SK-N-SH (cell line): ENCODE measurements around the gene EGFLAM. TPM values are rescaled to one million over a fixed set of nuclear protein-coding genes. Genes with fewer than 3 reads are reported as not detected.

Experiments
- CTCF ChIA-PET: fragments of 300-600, 350-600 bp; formaldehyde crosslinking; extraction: SDS; loops from one replicate; lab custom pipeline; 2021; lab: Yijun Ruan, JAX
- POLR2A ChIA-PET: fragments of 350-600 bp; sonication (Branson Sonifier 250); formaldehyde crosslinking; extraction: SDS; loops from one replicate; lab custom pipeline; 2020; ENCODE audit warnings: antibody characterized with exemption, inconsistent platforms; lab: Yijun Ruan, JAX
- DNase-seq: peaks from one replicate; pipeline ENCODE4 v3.0.0; 2012
- H2AFZ ChIP-seq: fragments of 200-600 bp; sonication (generic); 2 replicates; pipeline ENCODE4 v1.8.1; 2016; ENCODE audit warnings: antibody characterized with exemption, mild to moderate bottlenecking, low read depth
- H3F3A ChIP-seq: fragments of 200-600 bp; sonication (generic); replicated peaks from 2 replicates; pipeline ENCODE3; 2016; ENCODE audit warnings: antibody characterized with exemption, mild to moderate bottlenecking; ENCODE audit not compliant: insufficient read depth
- H3K27ac ChIP-seq, 2 experiments: fragments of 200-500 bp in 1 of 2; fragments of 200-600 bp in 1 of 2; sonication (Bioruptor generic) in 1 of 2; sonication (generic), shearing (Covaris generic) in 1 of 2; 2 replicates each; pipeline versions ENCODE4 v1.5.1 to v1.6.1; 2014 to 2016; ENCODE audit warnings: low read depth in 2 of 2, inconsistent platforms in 1 of 2, low read length in 1 of 2, mild to moderate bottlenecking in 1 of 2, mixed read lengths in 1 of 2
- H3K27me3 ChIP-seq: fragments of 200-600 bp; sonication (generic), shearing (Covaris generic); 2 replicates; pipeline ENCODE4 v1.6.1; 2016; ENCODE audit warnings: mixed run types; ENCODE audit not compliant: insufficient read depth
- H3K36me3 ChIP-seq, 2 experiments: fragments of 200-500 bp in 1 of 2; fragments of 200-600 bp in 1 of 2; sonication (Bioruptor generic) in 1 of 2; sonication (generic) in 1 of 2; replicated peaks in 1 of 2; 2 replicates each; pipeline versions ENCODE3 to v1.5.1; 2014 to 2016; ENCODE audit warnings: low read length in 1 of 2, mild to moderate bottlenecking in 1 of 2; ENCODE audit not compliant: insufficient read depth in 2 of 2, control insufficient read depth in 1 of 2
- H3K4me1 ChIP-seq, 2 experiments: fragments of 200-500 bp in 1 of 2; fragments of 200-600 bp in 1 of 2; sonication (Bioruptor generic) in 1 of 2; sonication (generic), shearing (Covaris generic) in 1 of 2; 2 replicates each; pipeline versions ENCODE4 v1.5.1 to v1.6.1; 2014 to 2016; ENCODE audit warnings: low read depth in 1 of 2, low read length in 1 of 2, mixed run types in 1 of 2; ENCODE audit not compliant: insufficient read depth in 2 of 2, control insufficient read depth in 1 of 2
- H3K4me2 ChIP-seq: fragments of 200-600 bp; sonication (generic), shearing (Covaris generic); 2 replicates; pipeline ENCODE4 v1.6.1; 2017; ENCODE audit warnings: mixed run types
- H3K4me3 ChIP-seq, 2 experiments: fragments of 200-500 bp in 1 of 2; fragments of 200-600 bp in 1 of 2; sonication (Bioruptor generic) in 1 of 2; sonication (generic), shearing (Covaris generic) in 1 of 2; 2 replicates each; pipeline versions ENCODE4 v1.5.1 to v1.8.1; 2014 to 2016; ENCODE audit warnings: low read depth in 2 of 2, inconsistent platforms in 1 of 2, low read length in 1 of 2, mild to moderate bottlenecking in 1 of 2, mixed read lengths in 1 of 2, moderate library complexity in 1 of 2
- H3K79me2 ChIP-seq: fragments of 200-600 bp; sonication (generic); 2 replicates; pipeline ENCODE4 v1.8.1; 2017; ENCODE audit warnings: mild to moderate bottlenecking; ENCODE audit not compliant: insufficient read depth
- H3K9ac ChIP-seq: fragments of 200-600 bp; sonication (generic); 2 replicates; pipeline ENCODE4 v1.6.1; 2017; ENCODE audit warnings: mixed run types
- H3K9me2 ChIP-seq: fragments of 200-600 bp; sonication (generic); 2 replicates; pipeline ENCODE4 v1.6.1; 2017; ENCODE audit warnings: mixed run types
- H3K9me3 ChIP-seq: fragments of 200-600 bp; sonication (generic); 2 replicates; pipeline ENCODE4 v1.6.1; 2017; ENCODE audit warnings: mixed run types, mild to moderate bottlenecking, moderate library complexity
- H4K20me1 ChIP-seq: fragments of 200-600 bp; sonication (generic); 2 replicates; pipeline ENCODE4 v1.6.1; 2017; ENCODE audit warnings: mild to moderate bottlenecking, mixed run types; ENCODE audit not compliant: insufficient read depth
- CHD2 ChIP-seq: fragments of 150-350 bp; IDR thresholded peaks from 2 replicates; pipeline ENCODE4 v1.6.1; 2018; ENCODE audit warnings: low read length; ENCODE audit not compliant: partially characterized antibody
- FOSL2 ChIP-seq: IDR thresholded peaks from 2 replicates; pipeline ENCODE4 v1.4.0; 2012; ENCODE audit warnings: low read depth, mild to moderate bottlenecking, moderate library complexity, borderline replicate concordance
- FOXJ3 ChIP-seq: sonication (generic); formaldehyde crosslinking; IDR thresholded peaks from 2 replicates; pipeline ENCODE4 v1.5.1; 2020; ENCODE audit warnings: mild to moderate bottlenecking, missing genetic modification reagents
- FOXM1 ChIP-seq: IDR thresholded peaks from 2 replicates; pipeline ENCODE4 v1.4.0; 2012; ENCODE audit warnings: low read depth, mild to moderate bottlenecking
- GABPA ChIP-seq: IDR thresholded peaks from 2 replicates; pipeline ENCODE4 v1.4.0; 2012; ENCODE audit warnings: low read depth, mild to moderate bottlenecking
- GATA2 ChIP-seq: sonication (generic); formaldehyde crosslinking; IDR thresholded peaks from 2 replicates; pipeline ENCODE4 v1.5.0; 2020; ENCODE audit warnings: mild to moderate bottlenecking, missing genetic modification reagents
- JUND ChIP-seq: IDR thresholded peaks from 2 replicates; pipeline ENCODE4 v1.4.0; 2012
- NRF1 ChIP-seq: IDR thresholded peaks from 2 replicates; pipeline ENCODE4 v1.6.1; 2012; ENCODE audit warnings: low read depth, mild to moderate bottlenecking, low read length
- POLR2AphosphoS5 ChIP-seq: IDR thresholded peaks from 2 replicates; pipeline ENCODE4 v1.6.1; 2012; ENCODE audit warnings: low read depth, low read length
- RAD21 ChIP-seq: IDR thresholded peaks from 2 replicates; pipeline ENCODE4 v1.6.1; 2012; ENCODE audit warnings: mild to moderate bottlenecking, low read length
- RXRA ChIP-seq: IDR thresholded peaks from 2 replicates; pipeline ENCODE4 v1.4.0; 2012; ENCODE audit warnings: low read depth, mild to moderate bottlenecking, borderline replicate concordance
- TAF1 ChIP-seq: IDR thresholded peaks from 2 replicates; pipeline ENCODE4 v1.6.1; 2012; ENCODE audit warnings: low read depth, mild to moderate bottlenecking, low read length, moderate library complexity, borderline replicate concordance
- YY1 ChIP-seq: IDR thresholded peaks from 2 replicates; pipeline ENCODE4 v1.4.0; 2012; ENCODE audit warnings: low read depth, mild to moderate bottlenecking
- WGBS: methylation state at CpG from one replicate; pipeline ENCODE4 v1.1.6; 2017; ENCODE audit warnings: low lambda C conversion rate; 5-methylcytosine and 5-hydroxymethylcytosine counted together
- polyA plus RNA-seq, 3 experiments: library from polyadenylated mRNA; depleted of rRNA; stranded (reverse); fragments of >200 nt; gene quantifications; 2 replicates each; pipeline ENCODE4 v1.2.3, GENCODE V29; 2012
- TF ChIP-seq, protein P1 (sequence below): IDR thresholded peaks from 2 replicates; pipeline ENCODE4 v1.4.0; 2012; ENCODE audit warnings: low read depth
- TF ChIP-seq, protein P2 (sequence below): IDR thresholded peaks from 2 replicates; pipeline ENCODE4; 2012
- TF ChIP-seq, protein P3 (sequence below): IDR thresholded peaks from 2 replicates; pipeline ENCODE4 v1.4.0; 2012; ENCODE audit warnings: low read depth, borderline replicate concordance
- TF ChIP-seq, protein P4 (sequence below): fragments of 150-350 bp; IDR thresholded peaks from 2 replicates; pipeline ENCODE4 v1.6.1; 2016; ENCODE audit warnings: mild to moderate bottlenecking, low read depth, low read length
- TF ChIP-seq, protein P5 (sequence below): IDR thresholded peaks from 2 replicates; pipeline ENCODE4 v1.4.0; 2012; ENCODE audit warnings: low read depth, borderline replicate concordance
- TF ChIP-seq, protein P6 (sequence below): fragments of 150-350 bp; IDR thresholded peaks from 2 replicates; pipeline ENCODE4 v1.6.1; 2017; ENCODE audit warnings: antibody characterized with exemption, low read length, low read depth, borderline replicate concordance

Gene EGFLAM
- polyA plus RNA-seq, 1 of the 3 experiments (the other 2 are of a cell fraction): 0.05 TPM

DNA sequence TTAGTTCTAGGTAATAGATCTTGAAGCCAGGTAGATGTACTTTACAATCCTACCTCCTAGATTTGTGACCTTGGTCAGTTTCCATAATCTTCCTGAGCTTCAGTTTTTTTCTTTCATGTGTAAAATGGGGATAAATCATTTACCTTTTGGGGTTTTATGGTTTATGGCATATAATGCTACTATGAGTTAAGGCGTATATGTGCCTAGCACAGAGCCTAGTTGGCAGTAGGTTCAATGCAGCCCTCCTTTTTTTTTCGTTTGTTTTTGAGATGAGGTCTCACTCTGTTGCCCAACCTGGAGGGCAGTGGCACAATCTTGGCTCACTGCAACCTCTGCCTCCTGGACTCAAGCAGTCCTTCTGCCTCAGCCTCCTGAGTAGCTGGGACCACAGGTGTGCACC lies 28.8 kb downstream of the EGFLAM start:
- CTCF ChIA-PET: interaction anchor here (1.2 to 1.3 kb wide), 3 partner anchors 22 to 44 kb away, joined by 3 to 6 read pairs (median 3); no protein-coding TSS in a partner anchor

DNA sequence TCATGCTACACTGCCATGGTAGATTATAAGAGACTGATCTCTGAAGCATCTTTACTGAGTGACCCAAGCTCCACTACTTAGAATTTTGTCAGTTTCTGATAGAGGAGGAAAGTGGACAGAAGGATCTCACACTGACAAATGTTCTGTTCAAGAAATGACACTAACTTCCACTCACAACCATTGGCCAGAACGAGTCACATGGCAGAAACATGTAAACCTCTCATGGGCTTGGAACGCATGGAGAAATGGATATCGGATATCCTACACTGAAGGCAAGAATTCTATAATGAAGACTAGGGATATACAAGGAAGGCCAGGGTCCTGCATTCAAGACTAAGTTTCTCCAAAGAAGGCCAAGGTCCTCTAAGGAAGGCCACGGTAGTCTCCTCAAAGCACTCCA lies 31.1 kb downstream of the EGFLAM start:
- Histone ChIP-seq H3K27me3 (no peaks in the 10 kb centered on the region), H2AFZ (no peak overlapping the region), H3K4me1 (no peaks in the 10 kb centered on the region; a peak in 1 of 4 replicates), H3F3A (no peaks in the 10 kb centered on the region), H3K27ac (no peak overlapping the region), H3K9ac (no peak overlapping the region), H3K36me3 (peaks cover 0 to 3% of the 10 kb centered on the region in 2 experiments), H3K4me3 (no peak overlapping the region), H3K4me2 (no peak overlapping the region), H4K20me1 (no peaks in the 10 kb centered on the region), H3K9me2 (no peaks in the 10 kb centered on the region), H3K9me3 (no peaks in the 10 kb centered on the region), H3K79me2 (no peaks in the 10 kb centered on the region)
- DNase-seq: no peak
- ChIA-PET POLR2A (no interaction called here), CTCF (interaction anchor here (1.1 to 1.8 kb wide), 2 partner anchors 24 to 93 kb away, joined by 3 to 11 read pairs; no protein-coding TSS in a partner anchor)
- 37% methylated on average over 4 of the region's 4 CpGs for WGBS
- TF ChIP-seq YY1 (no peak), POLR2AphosphoS5 (no peak), FOXM1 (no peak), RAD21 (no peak), RXRA (no peak), GATA2 (CRISPR knock-in tag) (no peak), GABPA (no peak), FOSL2 (no peak), TAF1 (no peak), NRF1 (no peak), FOXJ3 (CRISPR knock-in tag) (no peak)
- TF ChIP-seq, protein P1, sequence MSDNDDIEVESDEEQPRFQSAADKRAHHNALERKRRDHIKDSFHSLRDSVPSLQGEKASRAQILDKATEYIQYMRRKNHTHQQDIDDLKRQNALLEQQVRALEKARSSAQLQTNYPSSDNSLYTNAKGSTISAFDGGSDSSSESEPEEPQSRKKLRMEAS: no peak
- TF ChIP-seq, protein P2, sequence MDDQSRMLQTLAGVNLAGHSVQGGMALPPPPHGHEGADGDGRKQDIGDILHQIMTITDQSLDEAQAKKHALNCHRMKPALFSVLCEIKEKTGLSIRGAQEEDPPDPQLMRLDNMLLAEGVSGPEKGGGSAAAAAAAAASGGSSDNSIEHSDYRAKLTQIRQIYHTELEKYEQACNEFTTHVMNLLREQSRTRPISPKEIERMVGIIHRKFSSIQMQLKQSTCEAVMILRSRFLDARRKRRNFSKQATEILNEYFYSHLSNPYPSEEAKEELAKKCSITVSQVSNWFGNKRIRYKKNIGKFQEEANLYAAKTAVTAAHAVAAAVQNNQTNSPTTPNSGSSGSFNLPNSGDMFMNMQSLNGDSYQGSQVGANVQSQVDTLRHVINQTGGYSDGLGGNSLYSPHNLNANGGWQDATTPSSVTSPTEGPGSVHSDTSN: no peak
- TF ChIP-seq, protein P3, sequence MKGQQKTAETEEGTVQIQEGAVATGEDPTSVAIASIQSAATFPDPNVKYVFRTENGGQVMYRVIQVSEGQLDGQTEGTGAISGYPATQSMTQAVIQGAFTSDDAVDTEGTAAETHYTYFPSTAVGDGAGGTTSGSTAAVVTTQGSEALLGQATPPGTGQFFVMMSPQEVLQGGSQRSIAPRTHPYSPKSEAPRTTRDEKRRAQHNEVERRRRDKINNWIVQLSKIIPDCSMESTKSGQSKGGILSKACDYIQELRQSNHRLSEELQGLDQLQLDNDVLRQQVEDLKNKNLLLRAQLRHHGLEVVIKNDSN: no peak

More for the DNA sequence above, 28.8 kb downstream of the EGFLAM start:
- Histone ChIP-seq H3K4me1 (no peaks in the 10 kb centered on the region; a peak in 1 of 4 replicates), H3K9me2 (no peaks in the 10 kb centered on the region), H3K4me2 (no peak overlapping the region), H3F3A (no peaks in the 10 kb centered on the region), H3K27ac (no peak overlapping the region), H3K27me3 (no peaks in the 10 kb centered on the region), H3K9ac (no peak overlapping the region), H3K79me2 (no peaks in the 10 kb centered on the region), H3K4me3 (no peak overlapping the region), H3K36me3 (peaks cover 0 to 3% of the 10 kb centered on the region in 2 experiments), H2AFZ (no peak overlapping the region), H4K20me1 (no peaks in the 10 kb centered on the region), H3K9me3 (no peaks in the 10 kb centered on the region)
- no peak for DNase-seq
- POLR2A ChIA-PET: no interaction called here
- TF ChIP-seq CHD2 (no peak), RAD21 (no peak), JUND (no peak), FOXM1 (no peak)
- TF ChIP-seq, protein P4, sequence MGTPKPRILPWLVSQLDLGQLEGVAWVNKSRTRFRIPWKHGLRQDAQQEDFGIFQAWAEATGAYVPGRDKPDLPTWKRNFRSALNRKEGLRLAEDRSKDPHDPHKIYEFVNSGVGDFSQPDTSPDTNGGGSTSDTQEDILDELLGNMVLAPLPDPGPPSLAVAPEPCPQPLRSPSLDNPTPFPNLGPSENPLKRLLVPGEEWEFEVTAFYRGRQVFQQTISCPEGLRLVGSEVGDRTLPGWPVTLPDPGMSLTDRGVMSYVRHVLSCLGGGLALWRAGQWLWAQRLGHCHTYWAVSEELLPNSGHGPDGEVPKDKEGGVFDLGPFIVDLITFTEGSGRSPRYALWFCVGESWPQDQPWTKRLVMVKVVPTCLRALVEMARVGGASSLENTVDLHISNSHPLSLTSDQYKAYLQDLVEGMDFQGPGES: no peak
- TF ChIP-seq, protein P3: no peak
- TF ChIP-seq, protein P5, sequence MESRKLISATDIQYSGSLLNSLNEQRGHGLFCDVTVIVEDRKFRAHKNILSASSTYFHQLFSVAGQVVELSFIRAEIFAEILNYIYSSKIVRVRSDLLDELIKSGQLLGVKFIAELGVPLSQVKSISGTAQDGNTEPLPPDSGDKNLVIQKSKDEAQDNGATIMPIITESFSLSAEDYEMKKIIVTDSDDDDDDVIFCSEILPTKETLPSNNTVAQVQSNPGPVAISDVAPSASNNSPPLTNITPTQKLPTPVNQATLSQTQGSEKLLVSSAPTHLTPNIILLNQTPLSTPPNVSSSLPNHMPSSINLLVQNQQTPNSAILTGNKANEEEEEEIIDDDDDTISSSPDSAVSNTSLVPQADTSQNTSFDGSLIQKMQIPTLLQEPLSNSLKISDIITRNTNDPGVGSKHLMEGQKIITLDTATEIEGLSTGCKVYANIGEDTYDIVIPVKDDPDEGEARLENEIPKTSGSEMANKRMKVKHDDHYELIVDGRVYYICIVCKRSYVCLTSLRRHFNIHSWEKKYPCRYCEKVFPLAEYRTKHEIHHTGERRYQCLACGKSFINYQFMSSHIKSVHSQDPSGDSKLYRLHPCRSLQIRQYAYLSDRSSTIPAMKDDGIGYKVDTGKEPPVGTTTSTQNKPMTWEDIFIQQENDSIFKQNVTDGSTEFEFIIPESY: no peak
- TF ChIP-seq, protein P6, sequence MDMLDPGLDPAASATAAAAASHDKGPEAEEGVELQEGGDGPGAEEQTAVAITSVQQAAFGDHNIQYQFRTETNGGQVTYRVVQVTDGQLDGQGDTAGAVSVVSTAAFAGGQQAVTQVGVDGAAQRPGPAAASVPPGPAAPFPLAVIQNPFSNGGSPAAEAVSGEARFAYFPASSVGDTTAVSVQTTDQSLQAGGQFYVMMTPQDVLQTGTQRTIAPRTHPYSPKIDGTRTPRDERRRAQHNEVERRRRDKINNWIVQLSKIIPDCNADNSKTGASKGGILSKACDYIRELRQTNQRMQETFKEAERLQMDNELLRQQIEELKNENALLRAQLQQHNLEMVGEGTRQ: no peak
- WGBS: 13% methylated on average over 2 of the region's 2 CpGs
